ENCODE data around the gene PUSL1.

The PUSL1 gene

GRCh38 chr1:1294250-1294890 is 14.0 kb upstream of the PUSL1 start:
- no peak for FAIRE-seq
- DNase-seq (ENCODE audit: low spot score), result no peak

GRCh38 chr1:1295154-1295923 is 13.1 kb upstream of the PUSL1 start:
- no peak for DNase-seq (ENCODE audit: low spot score)
- no peak for FAIRE-seq

- FAIRE-seq (no peak), DNase-seq (ENCODE audit: low spot score) (no peak)
Measured at GRCh38 chr1:1296070-1297061, 12.0 kb upstream of the PUSL1 start.

GRCh38 chr1:1297802-1298424 is 10.5 kb upstream of the PUSL1 start:
- FAIRE-seq (no peak), DNase-seq (ENCODE audit: low spot score) (no peak)

GRCh38 chr1:1298861-1299685 is 9.3 kb upstream of the PUSL1 start:
- no peak for DNase-seq (ENCODE audit: low spot score)
- no peak for FAIRE-seq

- DNase-seq (ENCODE audit: low spot score) (no peak), FAIRE-seq (no peak)
Measured at GRCh38 chr1:1299686-1300351, 8.6 kb upstream of the PUSL1 start.

GRCh38 chr1:1300352-1300739 is 8.1 kb upstream of the PUSL1 start:
- DNase-seq (ENCODE audit: low spot score), result no peak
- FAIRE-seq, result no peak

- no peak for FAIRE-seq
- DNase-seq (ENCODE audit: low spot score), result no peak
Measured at GRCh38 chr1:1302006-1302430, 6.4 kb upstream of the PUSL1 start.

- DNase-seq (ENCODE audit: low spot score) (no peak), FAIRE-seq (no peak)
Measured at GRCh38 chr1:1302951-1303509, 5.4 kb upstream of the PUSL1 start.

GRCh38 chr1:1303736-1304135 is 4.7 kb upstream of the PUSL1 start:
- FAIRE-seq, result no peak
- DNase-seq (ENCODE audit: low spot score), result no peak

- FAIRE-seq (no peak), DNase-seq (ENCODE audit: low spot score) (peak; percentile 64)
Measured at GRCh38 chr1:1304331-1305299, 3.8 kb upstream of the PUSL1 start.

GRCh38 chr1:1305300-1306069 is 2.9 kb upstream of the PUSL1 start:
- DNase-seq (ENCODE audit: low spot score) (peak; percentile 59), FAIRE-seq (peak; percentile 5)

GRCh38 chr1:1306070-1306660 is 2.2 kb upstream of the PUSL1 start:
- no peak for DNase-seq (ENCODE audit: low spot score)

GRCh38 chr1:1306661-1307260 is 1.6 kb upstream of the PUSL1 start:
- no peak for FAIRE-seq

More at GRCh38 chr1:1306070-1306660, 2.2 kb upstream of the PUSL1 start:
- FAIRE-seq, result no peak

GRCh38 chr1:1307261-1307922 is 1.0 kb upstream of the PUSL1 start:
- FAIRE-seq (no peak), DNase-seq (ENCODE audit: low spot score) (no peak)

More at GRCh38 chr1:1306661-1307260, 1.6 kb upstream of the PUSL1 start:
- no peak for DNase-seq (ENCODE audit: low spot score)

GRCh38 chr1:1308756-1309250 is 406 bp downstream of the PUSL1 start:
- no peak for DNase-seq (ENCODE audit: low spot score)
- FAIRE-seq, result no peak

All from RCC 7860 (cell line).